Activated naive CD4-positive, alpha-beta T cell (primary cell): ENCODE data around the gene PLD3.
"Not testable (repeated sequence)": the region's sequence is repeated elsewhere in the genome, so short reads cannot be mapped to it uniquely, and the experiment has no call there.

ENCODE experiments used
- DNase-seq, 4 experiments: peaks; one replicate each; lab custom pipeline; 2025; lab: John Stamatoyannopoulos, UW

Gene PLD3

DNA sequence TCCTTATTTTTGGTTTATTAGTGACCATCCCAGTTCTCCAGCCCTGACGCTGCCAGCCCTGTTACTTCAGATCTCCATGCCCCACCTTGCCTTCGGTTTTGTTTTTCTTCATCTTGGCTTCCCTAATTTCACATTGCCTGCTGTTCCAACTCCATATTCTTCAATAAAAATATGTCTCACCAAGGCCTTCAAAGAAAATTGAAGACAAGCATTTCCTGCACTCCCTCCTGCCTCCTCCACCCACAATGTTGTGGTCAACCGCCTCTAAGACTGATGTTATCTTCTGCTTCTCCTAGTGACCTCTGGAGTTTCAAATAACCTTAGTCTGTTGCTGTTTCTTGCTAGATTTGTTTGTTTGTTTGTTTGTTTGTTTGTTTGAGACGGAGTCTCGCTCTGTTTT lies 14.6 kb downstream of the PLD3 start:
- DNase-seq, result no peak

DNA sequence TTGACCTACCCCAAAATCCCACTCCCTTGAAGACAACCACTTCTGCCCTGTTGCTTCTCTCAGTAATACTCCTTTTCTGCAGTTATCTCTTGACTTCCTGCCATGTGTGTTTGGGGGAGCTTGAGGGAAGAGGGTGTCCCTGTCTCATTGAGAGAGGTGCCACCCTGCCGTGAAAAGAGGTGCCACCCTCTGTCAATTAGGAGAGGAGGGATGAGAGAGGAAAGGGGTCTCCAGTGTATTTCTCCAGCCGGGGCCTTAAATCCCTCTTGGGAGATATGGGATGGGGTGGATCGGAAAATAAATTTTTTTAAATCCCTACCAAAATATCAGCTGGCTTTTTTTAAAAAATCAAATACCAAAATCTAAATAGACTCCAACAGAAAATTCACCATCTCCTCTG lies 16.5 kb downstream of the PLD3 start:
- DNase-seq, result no peak

DNA sequence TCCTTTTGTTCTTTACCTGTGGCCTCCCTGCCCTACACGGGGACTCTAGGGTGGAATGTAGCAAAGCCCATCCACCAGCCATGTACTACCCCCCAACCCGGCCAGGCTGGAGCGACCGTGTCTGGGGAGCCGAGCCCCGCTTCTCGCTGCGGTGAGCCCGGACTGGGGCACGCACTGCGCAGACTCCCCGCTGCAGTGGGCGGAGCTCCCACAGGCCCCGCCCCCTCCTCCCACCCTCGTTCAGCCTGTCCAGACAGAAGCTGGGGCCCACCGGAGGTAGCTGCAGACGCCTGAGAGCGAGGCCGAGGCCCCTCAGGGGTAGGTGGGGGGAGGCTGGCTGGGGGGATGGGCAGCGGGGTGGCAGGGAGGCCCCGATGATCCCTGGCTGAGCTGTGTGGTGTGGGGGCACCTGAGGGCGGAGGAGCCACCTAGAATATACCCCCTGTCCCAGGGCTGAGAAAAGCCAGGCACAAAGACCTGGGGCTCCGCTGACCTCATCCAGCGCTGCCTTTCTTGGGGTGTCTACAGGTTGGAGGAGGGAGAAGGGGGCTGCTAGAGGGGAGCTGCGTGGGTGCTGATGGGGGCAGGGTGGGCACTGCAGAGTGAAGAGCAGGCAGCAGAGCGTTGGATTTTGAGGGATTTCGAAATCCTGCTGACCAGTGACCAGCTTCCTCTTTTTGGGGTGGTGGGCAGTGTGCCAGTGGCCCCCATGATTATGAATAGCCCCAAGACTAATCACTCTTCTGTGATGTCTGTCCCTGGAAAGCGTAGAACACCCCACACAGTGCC lies 17.3 kb downstream of the PLD3 start:
- DNase-seq, result peak in 2 of 4 experiments; percentile 13 to 17

DNA sequence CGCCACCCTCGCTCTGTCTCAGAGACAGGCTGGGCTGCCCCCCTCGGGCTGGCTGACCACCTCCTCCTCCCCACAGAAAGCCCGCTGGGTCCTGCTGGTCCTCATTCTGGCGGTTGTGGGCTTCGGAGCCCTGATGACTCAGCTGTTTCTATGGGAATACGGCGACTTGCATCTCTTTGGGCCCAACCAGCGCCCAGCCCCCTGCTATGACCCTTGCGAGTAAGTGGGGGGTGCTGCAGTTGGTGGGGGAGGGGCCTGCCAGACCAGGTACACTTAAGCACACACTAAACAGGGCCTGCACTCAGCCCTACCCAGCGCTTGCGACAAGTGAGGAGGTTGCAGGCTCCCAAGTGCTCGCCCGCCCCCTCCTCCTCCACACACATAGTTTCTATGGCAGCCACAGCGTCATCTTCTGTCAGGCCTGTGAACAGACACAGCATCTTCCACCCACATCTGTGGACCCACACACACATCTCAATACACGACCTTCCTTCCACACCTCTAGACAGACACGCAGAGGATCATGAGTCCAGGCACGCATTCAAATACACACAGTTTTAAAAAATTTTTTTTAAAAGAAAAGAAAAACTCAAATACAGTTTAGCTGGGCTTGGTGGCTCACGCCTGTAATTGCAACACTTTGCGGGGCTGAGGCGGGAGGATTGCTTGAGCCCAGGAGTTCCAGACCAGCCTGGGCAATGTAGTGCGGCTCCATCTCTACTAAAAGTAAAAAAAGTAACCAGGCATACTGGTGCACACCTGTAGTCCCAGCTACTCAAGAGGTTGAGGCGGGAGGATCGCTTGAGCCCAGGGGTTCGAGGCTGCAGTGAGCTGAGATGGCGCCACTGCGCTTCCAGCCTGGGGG lies 18.4 kb downstream of the PLD3 start:
- DNase-seq, result no peak

DNA sequence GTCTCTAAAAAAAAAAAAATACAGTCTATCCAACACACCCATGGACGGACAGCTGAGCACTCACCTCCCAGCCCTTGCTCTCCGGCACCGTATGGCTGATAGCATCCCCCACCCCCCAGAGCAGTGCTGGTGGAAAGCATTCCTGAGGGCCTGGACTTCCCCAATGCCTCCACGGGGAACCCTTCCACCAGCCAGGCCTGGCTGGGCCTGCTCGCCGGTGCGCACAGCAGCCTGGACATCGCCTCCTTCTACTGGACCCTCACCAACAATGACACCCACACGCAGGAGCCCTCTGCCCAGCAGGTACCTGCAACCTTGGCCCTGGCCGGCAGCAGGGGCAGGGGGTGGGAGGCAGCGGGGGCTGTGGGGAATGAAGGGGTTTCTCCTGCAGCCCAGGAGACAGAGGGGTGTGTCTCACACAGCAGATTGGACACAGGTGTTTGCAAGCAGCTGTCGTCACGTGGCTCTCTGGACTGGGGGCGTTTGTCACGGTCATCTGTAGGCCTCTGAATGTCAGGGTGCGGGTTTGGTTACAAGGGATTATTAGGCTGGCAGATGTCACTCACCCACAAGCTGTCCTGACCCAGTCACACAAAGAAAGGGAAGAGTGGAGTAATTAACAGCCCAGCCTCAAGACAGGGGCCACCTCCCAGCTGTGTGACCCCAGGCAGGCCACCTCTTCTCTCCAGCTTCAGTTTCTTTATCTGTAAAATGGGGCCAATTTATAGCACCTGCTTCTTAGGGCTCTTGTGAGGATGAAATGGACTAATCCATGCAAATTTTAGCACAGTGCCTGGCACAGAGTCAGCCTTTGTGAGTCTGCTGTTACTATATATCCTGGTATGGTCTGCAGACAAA lies 19.3 kb downstream of the PLD3 start:
- DNase-seq, result no peak

DNA sequence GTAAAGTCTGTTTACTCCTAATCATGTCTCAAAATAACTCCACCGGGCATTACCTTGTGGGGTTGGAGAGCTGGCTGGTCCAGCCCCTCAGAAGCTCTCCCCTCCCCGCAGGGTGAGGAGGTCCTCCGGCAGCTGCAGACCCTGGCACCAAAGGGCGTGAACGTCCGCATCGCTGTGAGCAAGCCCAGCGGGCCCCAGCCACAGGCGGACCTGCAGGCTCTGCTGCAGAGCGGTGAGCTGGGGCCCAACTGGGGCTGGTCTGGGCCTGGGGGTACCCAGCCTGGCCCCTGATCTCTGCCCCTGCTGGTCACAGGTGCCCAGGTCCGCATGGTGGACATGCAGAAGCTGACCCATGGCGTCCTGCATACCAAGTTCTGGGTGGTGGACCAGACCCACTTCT lies 21.3 kb downstream of the PLD3 start:
- no peak for DNase-seq

DNA sequence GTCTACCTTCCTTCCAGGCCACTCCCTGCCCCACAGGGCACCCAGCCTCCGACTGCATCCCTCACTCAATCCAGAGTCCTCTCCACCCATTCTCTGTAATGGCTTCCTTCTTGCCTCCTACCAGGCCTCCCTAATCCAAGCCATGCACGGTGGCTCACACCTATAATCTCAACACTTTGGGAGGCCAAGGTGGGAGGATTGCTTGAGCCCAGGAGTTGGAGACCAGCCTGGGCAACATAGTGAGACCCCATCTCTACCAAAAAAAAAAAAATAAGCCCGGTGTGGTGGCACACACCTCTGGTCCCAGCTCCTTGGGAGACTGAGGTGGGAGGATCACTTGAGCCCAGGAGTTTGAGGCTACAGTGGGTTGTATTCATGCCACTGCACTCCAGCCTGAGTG lies 21.8 kb downstream of the PLD3 start:
- DNase-seq, result not testable (repeated sequence)

DNA sequence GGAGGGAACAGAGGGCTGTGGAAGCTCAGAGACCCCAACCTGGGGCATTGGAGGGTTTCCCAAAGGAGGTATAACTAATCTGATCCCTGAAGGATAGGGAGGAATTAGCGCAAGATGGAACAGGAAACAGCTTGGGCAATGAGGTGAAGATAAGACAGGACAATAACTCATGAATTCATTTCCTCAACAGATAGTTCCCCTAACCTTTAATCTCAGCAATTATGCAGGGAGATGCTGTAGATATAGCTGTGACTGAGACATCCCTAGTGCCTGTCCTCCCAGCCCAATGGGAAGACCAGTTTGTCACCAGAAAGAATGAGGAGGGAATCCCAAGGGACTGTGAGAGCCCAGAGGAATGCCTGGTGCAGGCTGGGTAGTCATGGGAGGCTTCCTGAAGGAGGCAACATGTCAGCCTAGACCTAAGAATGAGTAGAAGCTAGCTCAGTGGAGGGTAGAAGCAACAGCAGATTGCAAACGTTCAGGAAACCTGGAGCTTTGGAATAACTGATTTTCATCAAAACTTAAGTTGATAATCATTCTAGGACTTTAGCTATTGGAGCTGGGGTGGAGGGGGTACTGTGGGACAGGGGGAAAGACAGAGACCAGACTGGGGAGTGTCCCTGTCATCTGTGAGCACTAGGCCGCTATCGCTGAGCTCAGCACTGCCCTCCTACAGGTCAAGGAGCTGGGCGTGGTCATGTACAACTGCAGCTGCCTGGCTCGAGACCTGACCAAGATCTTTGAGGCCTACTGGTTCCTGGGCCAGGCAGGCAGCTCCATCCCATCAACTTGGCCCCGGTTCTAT lies 22.7 kb downstream of the PLD3 start:
- DNase-seq, result no peak

DNA sequence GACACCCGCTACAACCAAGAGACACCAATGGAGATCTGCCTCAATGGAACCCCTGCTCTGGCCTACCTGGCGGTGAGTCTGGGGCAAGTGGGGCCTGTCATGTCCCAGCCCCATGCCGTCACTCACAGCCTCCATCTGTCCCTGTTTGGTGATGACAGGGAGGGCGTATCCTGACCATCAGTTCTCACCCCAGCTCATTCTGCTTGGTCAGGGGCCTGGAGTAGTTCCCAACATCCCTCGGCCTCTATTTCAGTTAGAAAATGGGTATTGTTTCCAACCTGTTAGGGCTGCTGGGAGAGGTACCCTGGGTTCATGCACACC lies 23.3 kb downstream of the PLD3 start:
- DNase-seq, result no peak

DNA sequence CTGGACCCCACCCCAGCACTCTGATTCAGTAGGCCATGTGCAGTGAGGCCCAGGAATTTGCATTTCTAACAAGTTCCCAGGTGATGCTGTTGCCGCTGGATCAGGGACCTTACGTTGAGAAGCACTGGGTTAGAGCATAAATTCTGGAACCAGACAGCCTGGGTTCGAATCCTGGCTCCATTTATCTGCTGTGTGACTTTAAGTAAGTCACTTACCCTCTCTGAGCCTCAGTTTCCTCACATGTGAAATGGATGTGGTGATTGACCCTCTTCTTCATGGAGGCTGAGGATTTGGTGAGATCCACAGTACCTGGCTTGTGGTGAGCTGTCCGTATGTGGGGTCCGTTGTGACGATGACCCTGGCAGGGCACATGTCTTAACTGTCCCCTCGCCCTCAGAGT lies 25.6 kb downstream of the PLD3 start:
- no peak for DNase-seq

DNA sequence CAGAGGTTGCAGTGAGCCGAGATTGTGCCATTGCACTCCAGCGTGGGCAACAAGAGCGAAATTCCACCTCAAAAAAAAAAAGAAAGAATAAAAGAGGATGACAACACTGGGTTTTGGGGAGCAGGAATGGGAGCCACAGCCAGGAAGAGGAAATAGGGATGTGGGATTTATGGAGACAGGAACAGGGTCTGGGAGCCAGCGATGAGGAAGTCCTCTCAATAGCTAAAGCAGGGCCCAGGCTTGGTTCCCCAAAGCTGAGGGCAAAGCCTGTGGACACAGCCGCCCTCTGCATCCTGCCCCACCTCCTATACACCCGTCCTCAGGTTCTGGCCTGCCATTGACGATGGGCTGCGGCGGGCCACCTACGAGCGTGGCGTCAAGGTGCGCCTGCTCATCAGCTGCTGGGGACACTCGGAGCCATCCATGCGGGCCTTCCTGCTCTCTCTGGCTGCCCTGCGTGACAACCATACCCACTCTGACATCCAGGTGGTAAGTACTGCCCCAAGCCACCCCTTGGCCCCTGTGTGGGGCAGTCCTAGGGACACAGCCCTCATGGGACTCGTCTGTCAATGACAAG lies 27.9 kb downstream of the PLD3 start:
- DNase-seq, result no peak

DNA sequence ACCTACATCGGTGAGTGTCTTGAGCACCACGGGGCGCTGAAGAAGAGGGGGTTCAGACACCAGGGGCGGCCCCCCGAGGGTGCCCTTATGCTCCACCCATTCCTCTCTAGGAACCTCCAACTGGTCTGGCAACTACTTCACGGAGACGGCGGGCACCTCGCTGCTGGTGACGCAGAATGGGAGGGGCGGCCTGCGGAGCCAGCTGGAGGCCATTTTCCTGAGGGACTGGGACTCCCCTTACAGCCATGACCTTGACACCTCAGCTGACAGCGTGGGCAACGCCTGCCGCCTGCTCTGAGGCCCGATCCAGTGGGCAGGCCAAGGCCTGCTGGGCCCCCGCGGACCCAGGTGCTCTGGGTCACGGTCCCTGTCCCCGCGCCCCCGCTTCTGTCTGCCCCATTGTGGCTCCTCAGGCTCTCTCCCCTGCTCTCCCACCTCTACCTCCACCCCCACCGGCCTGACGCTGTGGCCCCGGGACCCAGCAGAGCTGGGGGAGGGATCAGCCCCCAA lies 29.4 kb downstream of the PLD3 start:
- DNase-seq, result no peak

DNA sequence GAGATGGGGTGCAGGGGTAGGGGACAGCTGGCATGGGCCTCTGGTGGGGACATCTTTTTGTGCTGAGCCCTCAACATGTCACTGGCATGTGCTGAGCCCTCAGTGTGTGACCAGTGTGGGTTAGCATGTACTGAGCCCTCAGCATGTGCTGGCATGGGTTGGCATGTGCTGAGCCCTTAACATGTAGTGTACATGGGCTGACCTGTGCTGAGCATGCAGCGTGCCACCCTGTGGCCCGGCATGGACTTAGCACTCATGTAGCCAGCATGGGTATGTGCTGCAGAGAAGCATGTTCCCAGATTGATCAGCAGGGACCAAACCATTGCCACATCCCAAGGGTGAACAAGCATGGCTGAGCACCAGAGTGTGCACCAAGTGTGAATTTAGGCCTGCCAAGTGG lies 30.0 kb downstream of the PLD3 start:
- no peak for DNase-seq

DNA sequence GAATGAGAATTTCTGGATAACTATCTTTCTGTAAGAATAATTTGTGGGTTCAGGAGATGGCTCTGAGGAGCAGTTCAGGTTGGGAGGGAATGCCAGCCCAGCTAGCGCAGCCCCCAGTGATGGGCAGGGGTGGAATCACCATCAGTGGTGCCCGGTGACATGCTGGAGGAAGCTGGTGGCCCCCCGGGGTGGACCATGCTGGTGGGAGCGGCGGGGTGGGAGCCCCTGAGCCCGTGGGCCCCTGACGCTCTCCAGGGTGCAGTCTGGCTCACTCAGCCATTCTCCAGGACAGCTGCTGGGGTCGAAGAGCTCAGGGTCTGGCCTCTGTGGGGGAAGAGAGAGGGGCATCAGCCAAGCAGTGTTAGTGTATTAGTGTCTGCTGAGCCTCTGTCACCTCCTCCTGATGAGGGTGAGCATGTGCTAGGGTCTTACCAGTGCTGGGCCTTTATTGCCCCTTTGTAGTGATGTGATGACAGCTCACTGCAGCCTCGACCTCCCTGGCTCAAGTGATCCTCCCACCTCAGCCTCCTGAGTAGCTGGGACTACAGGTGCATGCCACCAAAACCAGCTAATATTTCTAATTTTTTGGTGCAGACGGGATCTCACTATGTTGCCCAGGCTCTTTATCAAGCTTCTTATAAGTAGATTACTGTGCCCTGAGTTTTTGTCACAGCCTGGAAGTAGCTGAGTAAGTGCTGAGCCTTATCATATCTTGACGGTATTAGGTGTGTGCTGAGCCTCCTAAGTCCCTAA lies 31.1 kb downstream of the PLD3 start:
- DNase-seq, result no peak

DNA sequence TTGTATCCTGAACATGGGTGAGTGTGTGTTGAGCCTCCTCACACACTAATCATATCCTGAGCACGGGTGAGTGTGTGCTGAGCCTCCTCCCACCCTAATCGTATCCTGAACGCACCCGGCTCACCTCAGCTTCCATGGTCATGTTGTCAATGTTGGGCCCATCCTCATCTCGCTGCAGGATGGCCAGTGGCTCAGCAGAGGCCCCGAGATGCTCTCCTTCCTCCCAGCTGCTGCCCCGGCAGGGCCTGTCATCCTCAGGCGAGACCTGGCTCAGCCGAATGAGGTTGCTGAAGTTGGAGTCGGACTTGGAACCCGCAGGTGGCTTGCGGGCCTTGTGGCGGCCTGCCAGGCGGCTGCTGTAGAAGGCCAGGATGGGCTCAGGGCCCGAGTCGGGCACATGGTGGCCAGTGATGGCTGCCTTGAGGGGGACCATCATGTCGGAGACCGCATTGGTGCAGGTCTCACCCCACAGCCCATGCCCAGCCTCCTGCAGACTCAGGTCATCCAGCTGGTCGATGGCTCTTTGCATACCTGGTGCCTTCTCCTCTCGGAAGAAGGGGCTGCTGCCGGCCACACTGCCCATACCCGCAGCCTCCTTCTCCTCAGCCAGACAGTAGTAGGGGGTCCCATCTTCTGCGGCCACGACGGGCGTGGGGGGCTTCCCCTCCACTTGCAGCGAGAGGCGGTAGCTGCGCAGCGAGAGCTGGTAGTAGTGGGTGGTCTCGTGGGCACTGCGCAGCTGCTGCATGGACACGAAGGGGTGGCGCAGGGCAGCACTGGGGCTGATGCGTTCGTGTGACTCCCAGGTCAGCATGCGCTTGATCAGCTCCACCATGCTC lies 31.9 kb downstream of the PLD3 start:
- DNase-seq, result no peak

DNA sequence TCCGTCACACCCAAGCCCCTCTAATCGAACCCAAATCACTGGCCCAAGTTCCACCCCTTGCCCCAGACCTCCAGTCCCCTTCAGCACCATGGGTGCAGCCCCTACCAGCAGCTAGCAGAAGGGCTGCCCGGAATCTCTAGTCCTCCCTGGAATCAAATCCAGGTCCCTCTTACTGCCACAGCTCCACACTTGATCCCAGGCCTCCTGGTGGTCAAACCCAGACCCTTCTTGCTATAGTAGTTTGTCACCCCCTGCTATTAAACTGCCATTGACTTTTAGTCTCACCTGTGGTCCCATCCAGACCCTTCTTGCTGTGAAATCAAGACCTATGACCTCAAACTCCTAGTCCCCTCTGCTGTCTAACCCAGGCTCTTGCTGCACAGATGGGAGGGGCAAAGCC lies 32.8 kb downstream of the PLD3 start:
- no peak for DNase-seq

DNA sequence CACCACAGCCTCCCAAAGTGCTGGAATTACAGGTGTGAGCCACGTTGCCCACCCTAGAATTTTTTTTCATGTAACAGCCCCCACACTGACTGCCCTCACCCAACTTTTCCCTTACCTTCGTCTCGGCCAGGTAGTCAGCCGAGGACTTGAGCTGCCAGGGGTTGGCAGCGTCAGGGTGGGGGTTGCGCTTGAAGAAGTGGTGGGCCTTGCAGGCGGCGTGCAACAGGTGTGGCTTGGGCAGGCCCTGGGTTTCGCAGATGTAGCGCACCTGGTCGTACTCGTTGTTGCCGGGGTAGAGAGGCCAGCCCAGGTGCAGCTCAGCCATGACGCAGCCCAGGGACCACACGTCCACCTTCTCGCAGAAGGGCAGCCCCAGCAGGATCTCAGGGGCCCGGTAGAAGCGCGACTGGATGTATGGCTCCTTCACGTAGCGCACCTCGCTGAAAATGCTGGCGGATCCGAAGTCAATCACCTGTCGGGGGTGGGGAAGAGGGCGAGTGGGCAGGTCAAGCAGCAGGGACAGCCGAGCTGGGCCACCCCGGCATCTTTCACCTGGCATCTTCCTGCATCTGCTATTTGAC lies 35.3 kb downstream of the PLD3 start:
- DNase-seq, result no peak

DNA sequence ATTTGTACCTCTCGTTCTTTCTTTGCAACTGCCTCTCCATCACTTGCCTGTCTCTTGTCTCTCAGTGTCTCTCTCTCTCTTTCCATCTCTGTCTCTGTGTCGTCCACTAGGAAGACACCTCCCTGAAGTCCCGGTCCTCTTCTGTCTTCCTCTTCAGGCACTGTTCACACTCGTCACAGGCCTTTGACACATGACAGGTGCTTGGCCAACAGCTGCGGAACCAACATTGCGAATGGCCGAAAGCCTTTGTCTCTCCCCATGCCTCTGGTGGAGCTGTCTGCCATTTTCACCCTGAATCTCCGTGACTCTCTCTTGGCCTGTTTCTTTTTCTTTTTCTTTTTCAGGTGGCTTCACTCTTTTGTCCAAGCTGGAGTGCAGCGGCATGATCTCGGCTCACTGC lies 38.7 kb downstream of the PLD3 start:
- DNase-seq, result no peak

DNA sequence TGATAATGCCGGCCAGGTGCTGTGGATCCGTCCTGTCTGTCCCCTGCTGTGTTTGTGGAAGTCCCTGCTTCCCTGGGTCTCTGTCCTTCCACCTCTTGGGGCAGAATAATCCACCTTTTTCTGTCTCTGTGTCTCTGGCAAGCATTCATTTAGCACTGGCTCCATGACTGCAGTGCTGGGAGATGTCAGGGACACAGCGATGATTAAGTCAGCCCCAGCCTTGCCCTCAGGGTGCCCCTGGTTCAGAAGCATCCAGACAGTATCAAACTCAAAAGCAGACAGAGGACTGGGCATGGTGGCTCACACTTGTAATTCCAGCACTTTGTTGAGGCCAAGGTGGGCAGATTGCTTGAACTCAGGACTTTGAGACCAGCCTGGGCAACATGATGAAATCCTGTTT lies 40.0 kb downstream of the PLD3 start:
- DNase-seq, result no peak
